A673 (cell line): ENCODE results near the gene TOMM70.

Experiments used
- CTCF ChIP-seq: fragments of 300-800, 200-600 bp; sonication (generic); conservative IDR thresholded peaks from 2 replicates; pipeline ENCODE4 v1.5.1; 2017; ENCODE audit warnings: low read depth, mild to moderate bottlenecking, antibody characterized with exemption, low read length, moderate library complexity, mixed read lengths
- EZH2 ChIP-seq: fragments of 200-600 bp; sonication (generic); IDR thresholded peaks from 2 replicates; pipeline ENCODE4 v1.6.1; 2017; ENCODE audit warnings: borderline replicate concordance, low read depth, mild to moderate bottlenecking, mixed read lengths, antibody characterized with exemption, low read length; ENCODE audit not compliant: poor library complexity, severe bottlenecking

DNA sequence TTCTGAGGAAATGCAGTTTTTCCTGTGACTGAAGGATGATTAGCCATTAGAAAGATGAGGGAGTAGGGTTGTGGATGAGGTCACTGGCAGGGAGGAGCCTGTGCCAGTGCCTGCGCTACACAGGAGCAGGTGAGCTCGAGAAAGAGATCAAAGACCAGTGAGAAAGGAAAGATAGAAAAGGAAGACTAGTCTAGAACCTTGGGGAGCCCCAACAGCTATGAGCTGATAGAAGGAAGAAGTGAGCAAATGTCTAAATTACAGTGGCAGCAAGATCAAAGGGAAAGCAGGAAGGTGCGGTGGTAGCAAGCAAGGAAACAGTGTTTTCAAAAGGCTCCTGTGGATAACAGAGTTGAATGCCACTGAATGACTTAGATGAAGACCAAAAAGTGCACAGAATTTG, 40.0 kb upstream of the TOMM70 start:
- TF ChIP-seq CTCF = no peak
- TF ChIP-seq EZH2 = no peak
